Skeletal muscle tissue (tissue), 4 donors: Measurements from ENCODE around the gene TSLP. TPM values are rescaled to one million over a fixed set of nuclear protein-coding genes. Genes with fewer than 3 reads are reported as not detected.
A peak's percentile ranks its signal among the peaks of the same experiment; 100 is the strongest.

ENCODE experiments used
- H3K27ac ChIP-seq: one replicate; pipeline ENCODE4 v1.7.0; 2013; ENCODE audit warnings: mild to moderate bottlenecking, low read depth, low read length, inconsistent platforms
- H3K27me3 ChIP-seq, 3 donors: one replicate each; pipeline ENCODE4 v1.7.0; 2013; ENCODE audit warnings: low read length in 3 of 3; ENCODE audit not compliant: control insufficient read depth in 3 of 3, insufficient read depth in 3 of 3
- H3K36me3 ChIP-seq, 3 donors: one replicate each; pipeline ENCODE4 v1.7.0; 2013; ENCODE audit warnings: low read length in 3 of 3; ENCODE audit not compliant: control insufficient read depth in 3 of 3, insufficient read depth in 3 of 3
- H3K4me1 ChIP-seq, 3 donors: one replicate each; pipeline ENCODE4 v1.7.0; 2013; ENCODE audit warnings: low read length in 3 of 3, mild to moderate bottlenecking in 3 of 3; ENCODE audit not compliant: control insufficient read depth in 3 of 3, insufficient read depth in 3 of 3
- H3K4me3 ChIP-seq, 3 donors: one replicate each; pipeline ENCODE4 v1.7.0; 2013; ENCODE audit warnings: low read length in 3 of 3
- H3K9ac ChIP-seq, 3 donors: one replicate each; pipeline ENCODE4 v1.7.0; 2013; ENCODE audit warnings: low read length in 3 of 3, mild to moderate bottlenecking in 3 of 3, moderate library complexity in 2 of 3, low read depth in 1 of 3
- H3K9me3 ChIP-seq, 3 donors: one replicate each; pipeline ENCODE4 v1.7.0; 2013; ENCODE audit warnings: low read length in 3 of 3; ENCODE audit not compliant: control insufficient read depth in 3 of 3
- total RNA-seq: library from RNA; depleted of rRNA; stranded (reverse); fragments of >200 nt; gene quantifications from one replicate; pipeline ENCODE4 v1.2.3, GENCODE V29; 2014
- donor health status: Osteomylitis.

Gene TSLP
- total RNA-seq, 1 donor from 2014 or later: under 0.01 TPM

GRCh38 chr5:111069839-111070238 lies 1.7 kb upstream of the TSLP start:
- no peaks in the 10 kb centered on the region for H3K9me3 ChIP-seq
- H3K4me1 ChIP-seq: peaks cover 3 to 16% (median 11%) of the 10 kb centered on the region in 3 donors
- H3K9ac ChIP-seq: no peak overlapping the region
- H3K4me3 ChIP-seq: peak overlapping the region in 2 of 3 donors; percentile 30 to 50
- H3K27ac ChIP-seq: no peak overlapping the region
- H3K27me3 ChIP-seq: peaks cover 14 to 23% (median 19%) of the 10 kb centered on the region in 3 donors
- H3K36me3 ChIP-seq: no peaks in the 10 kb centered on the region

GRCh38 chr5:111070272-111071134 lies 1.0 kb upstream of the TSLP start:
- Histone ChIP-seq H3K9ac (peak overlapping the region in 1 of 3 donors; percentile 34), H3K27me3 (peaks cover 14 to 23% (median 19%) of the 10 kb centered on the region in 3 donors), H3K4me3 (peak overlapping the region; percentile 30 to 53 (median 50))

DNA sequence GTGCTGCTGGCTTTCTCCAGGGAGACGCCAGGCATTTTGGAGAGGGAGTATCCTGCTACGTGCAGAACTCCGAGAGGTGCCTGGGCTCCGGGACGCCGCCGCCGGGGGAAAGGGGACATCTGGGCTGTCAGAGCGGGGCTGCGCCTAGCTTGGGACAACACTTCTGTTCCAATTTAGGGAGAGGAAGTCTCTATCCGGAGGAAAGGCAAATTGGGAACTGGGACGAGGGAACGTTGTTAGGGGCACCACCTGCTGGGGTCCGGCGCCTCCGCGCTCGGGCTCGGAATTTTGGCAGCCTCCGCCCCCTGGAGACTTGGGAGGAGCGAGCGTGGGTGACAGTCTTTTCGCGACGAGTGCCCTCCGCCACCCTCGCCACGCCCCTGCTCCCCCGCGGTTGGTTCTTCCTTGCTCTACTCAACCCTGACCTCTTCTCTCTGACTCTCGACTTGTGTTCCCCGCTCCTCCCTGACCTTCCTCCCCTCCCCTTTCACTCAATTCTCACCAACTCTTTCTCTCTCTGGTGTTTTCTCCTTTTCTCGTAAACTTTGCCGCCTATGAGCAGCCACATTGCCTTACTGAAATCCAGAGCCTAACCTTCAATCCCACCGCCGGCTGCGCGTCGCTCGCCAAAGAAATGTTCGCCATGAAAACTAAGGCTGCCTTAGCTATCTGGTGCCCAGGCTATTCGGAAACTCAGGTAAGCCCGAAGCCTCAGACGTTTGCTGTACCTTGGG lies 1.6 kb downstream of the TSLP start:
- peaks cover 3 to 16% (median 11%) of the 10 kb centered on the region in 3 donors for H3K4me1 ChIP-seq
- H3K36me3 ChIP-seq: no peaks in the 10 kb centered on the region
- H3K9me3 ChIP-seq: no peaks in the 10 kb centered on the region
- H3K27me3 ChIP-seq: peaks cover 11 to 19% (median 18%) of the 10 kb centered on the region in 3 donors
- H3K9ac ChIP-seq: peak overlapping the region; percentile 69 to 84 (median 82)
- no peak overlapping the region for H3K27ac ChIP-seq
- peak overlapping the region; percentile 82 to 85 (median 83) for H3K4me3 ChIP-seq

More at GRCh38 chr5:111070272-111071134, 1.0 kb upstream of the TSLP start:
- H3K27ac ChIP-seq: no peak overlapping the region
- H3K36me3 ChIP-seq: no peaks in the 10 kb centered on the region
- no peaks in the 10 kb centered on the region for H3K9me3 ChIP-seq
- H3K4me1 ChIP-seq: peaks cover 3 to 16% (median 11%) of the 10 kb centered on the region in 3 donors

- Histone ChIP-seq H3K9ac (no peak overlapping the region), H3K4me1 (peaks cover 3 to 16% (median 11%) of the 10 kb centered on the region in 3 donors), H3K27ac (no peak overlapping the region), H3K9me3 (no peaks in the 10 kb centered on the region), H3K27me3 (peaks cover 9 to 11% (median 11%) of the 10 kb centered on the region in 3 donors), H3K4me3 (peak overlapping the region; percentile 82 to 85 (median 83)), H3K36me3 (no peaks in the 10 kb centered on the region)
These were observed 2.7 kb downstream of the TSLP start for GRCh38 chr5:111074244-111074643.

GRCh38 chr5:111075520-111075919 lies 4.0 kb downstream of the TSLP start:
- H3K4me1 ChIP-seq: peaks cover 3 to 14% (median 8%) of the 10 kb centered on the region in 3 donors
- H3K27ac ChIP-seq: no peak overlapping the region
- H3K36me3 ChIP-seq: no peaks in the 10 kb centered on the region
- H3K9me3 ChIP-seq: no peaks in the 10 kb centered on the region
- no peak overlapping the region for H3K9ac ChIP-seq
- no peak overlapping the region for H3K4me3 ChIP-seq
- peaks cover 2 to 5% (median 3%) of the 10 kb centered on the region in 3 donors for H3K27me3 ChIP-seq

GRCh38 chr5:111076091-111076490 lies 4.6 kb downstream of the TSLP start:
- Histone ChIP-seq H3K27me3 (peaks cover 0 to 2% (median 0%) of the 10 kb centered on the region in 3 donors), H3K4me1 (peaks cover 0 to 9% (median 6%) of the 10 kb centered on the region in 3 donors), H3K4me3 (no peak overlapping the region), H3K9me3 (no peaks in the 10 kb centered on the region), H3K36me3 (no peaks in the 10 kb centered on the region), H3K27ac (no peak overlapping the region), H3K9ac (no peak overlapping the region)

DNA sequence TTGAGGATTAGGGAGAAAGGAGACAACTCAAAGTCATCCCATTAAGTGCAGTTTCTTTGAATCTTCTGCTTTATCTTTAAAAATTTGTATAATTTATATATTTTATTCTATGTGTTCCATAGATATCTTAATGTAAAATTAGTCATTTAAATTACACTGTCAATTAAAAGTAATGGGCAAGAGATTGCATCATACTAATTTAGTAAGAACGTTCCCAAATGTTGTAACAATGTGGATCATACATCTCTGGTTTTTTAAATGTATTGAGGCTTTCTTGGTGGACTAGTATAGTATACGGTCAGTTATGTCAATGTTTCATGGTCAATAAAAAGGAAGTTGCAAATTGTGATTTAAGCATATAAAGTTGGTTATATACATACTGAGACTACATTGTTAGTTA lies 6.2 kb downstream of the TSLP start:
- Histone ChIP-seq H3K9ac (no peak overlapping the region), H3K27ac (no peak overlapping the region), H3K4me3 (no peak overlapping the region), H3K36me3 (no peaks in the 10 kb centered on the region), H3K9me3 (no peaks in the 10 kb centered on the region), H3K27me3 (no peaks in the 10 kb centered on the region), H3K4me1 (peaks cover 0 to 7% (median 6%) of the 10 kb centered on the region in 3 donors)

- Histone ChIP-seq H3K4me3 (no peak overlapping the region), H3K9me3 (no peaks in the 10 kb centered on the region), H3K27ac (no peak overlapping the region), H3K36me3 (no peaks in the 10 kb centered on the region), H3K9ac (no peak overlapping the region), H3K27me3 (no peaks in the 10 kb centered on the region), H3K4me1 (no peaks in the 10 kb centered on the region)
These were observed 8.3 kb downstream of the TSLP start for GRCh38 chr5:111079846-111080245.

DNA sequence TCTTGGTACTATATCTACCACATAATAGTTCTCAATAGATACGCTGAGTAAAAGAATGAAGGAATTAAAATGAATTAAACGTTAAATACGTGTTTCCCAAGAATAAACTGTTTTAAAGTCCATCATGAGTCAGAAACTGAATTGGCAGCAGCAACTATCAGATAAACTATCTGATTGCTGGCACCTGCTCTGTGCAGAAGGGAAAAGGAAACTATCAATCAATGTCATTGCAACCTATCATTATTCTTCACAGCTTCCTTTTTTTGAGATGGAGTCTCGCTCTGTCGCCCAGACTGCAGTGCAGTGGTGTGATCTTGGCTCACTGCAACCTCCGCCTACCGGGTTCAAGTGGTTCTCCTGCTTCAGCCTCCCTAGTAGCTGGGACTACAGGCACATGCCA lies 11.8 kb downstream of the TSLP start:
- Histone ChIP-seq H3K27me3 (no peaks in the 10 kb centered on the region), H3K36me3 (no peaks in the 10 kb centered on the region), H3K4me3 (no peak overlapping the region), H3K9me3 (no peaks in the 10 kb centered on the region), H3K4me1 (no peaks in the 10 kb centered on the region), H3K27ac (no peak overlapping the region), H3K9ac (no peak overlapping the region)
